HepG2 (cell line): ENCODE data around the gene HS3ST5. TPM values are rescaled to one million over a fixed set of nuclear protein-coding genes. Genes with fewer than 3 reads are reported as not detected.
A peak's percentile ranks its signal among the peaks of the same experiment; 100 is the strongest.

ENCODE experiments used
- CEBPG ChIP-seq: IDR thresholded peaks from 2 replicates; pipeline ENCODE4 v1.6.1; 2016
- ELF4 ChIP-seq: sonication (generic); formaldehyde crosslinking; IDR thresholded peaks from 2 replicates; pipeline ENCODE4 v1.5.0; 2020; ENCODE audit warnings: missing genetic modification reagents, mild to moderate bottlenecking, moderate library complexity, borderline replicate concordance
- FOSL2 ChIP-seq: sonication (generic); formaldehyde crosslinking; IDR thresholded peaks from 2 replicates; pipeline ENCODE4 v1.4.0; 2020; ENCODE audit warnings: missing genetic modification reagents
- GATAD2A ChIP-seq: IDR thresholded peaks from 2 replicates; pipeline ENCODE4 v1.6.1; 2016
- HMG20B ChIP-seq: conservative IDR thresholded peaks from 2 replicates; pipeline ENCODE4 v1.6.1; 2016; ENCODE audit warnings: missing genetic modification reagents, missing compliant biosample characterization
- HMGA1 ChIP-seq: sonication (generic); formaldehyde crosslinking; conservative IDR thresholded peaks from 2 replicates; pipeline ENCODE4 v1.4.0; 2020; ENCODE audit warnings: missing genetic modification reagents
- HOXD1 ChIP-seq: sonication (generic); formaldehyde crosslinking; IDR thresholded peaks from 2 replicates; pipeline ENCODE4 v1.5.0; 2020; ENCODE audit warnings: missing genetic modification reagents
- KDM5A ChIP-seq: fragments of 200-600 bp; sonication (generic); IDR thresholded peaks from 2 replicates; pipeline ENCODE4 v1.7.0; 2018; ENCODE audit warnings: antibody characterized with exemption, mild to moderate bottlenecking, low read length, borderline replicate concordance
- MED1 ChIP-seq: sonication (generic); formaldehyde crosslinking; IDR thresholded peaks from 2 replicates; pipeline ENCODE4 v1.4.0; 2020; ENCODE audit warnings: missing genetic modification reagents
- MIER3 ChIP-seq: IDR thresholded peaks from 2 replicates; pipeline ENCODE4 v1.6.1; 2016; ENCODE audit warnings: missing compliant biosample characterization, borderline replicate concordance
- NR2F6 ChIP-seq, 2 experiments: IDR thresholded peaks; 2 replicates each; pipeline ENCODE4 v1.6.1; 2016; ENCODE audit warnings: antibody characterized with exemption in 1 of 2, mild to moderate bottlenecking in 1 of 2
- NRL ChIP-seq: sonication (generic); formaldehyde crosslinking; IDR thresholded peaks from 2 replicates; pipeline ENCODE4 v1.5.0; 2020; ENCODE audit warnings: missing genetic modification reagents, mild to moderate bottlenecking, moderate library complexity, borderline replicate concordance
- SALL1 ChIP-seq: sonication (generic); formaldehyde crosslinking; IDR thresholded peaks from 2 replicates; pipeline ENCODE4 v1.8.0; 2022; ENCODE audit warnings: mild to moderate bottlenecking, missing genetic modification reagents
- SIX1 ChIP-seq: sonication (generic); formaldehyde crosslinking; IDR thresholded peaks from 2 replicates; pipeline ENCODE4 v1.4.0; 2020; ENCODE audit warnings: missing genetic modification reagents, borderline replicate concordance
- SNAPC2 ChIP-seq: sonication (generic); formaldehyde crosslinking; IDR thresholded peaks from 2 replicates; pipeline ENCODE4 v1.8.1; 2022; ENCODE audit warnings: mild to moderate bottlenecking, missing genetic modification reagents
- SOX13 ChIP-seq, 3 experiments: fragments of 450-650 bp in 1 of 3; sonication (generic) in 1 of 3; formaldehyde crosslinking in 1 of 3; IDR thresholded peaks in 2 of 3; conservative IDR thresholded peaks in 1 of 3; 2 replicates each; pipeline versions ENCODE4 v1.5.0 to v1.6.1; 2016 to 2020; ENCODE audit warnings: antibody characterized with exemption in 1 of 3, mild to moderate bottlenecking in 1 of 3, missing compliant biosample characterization in 1 of 3, missing genetic modification reagents in 1 of 3, moderate library complexity in 1 of 3
- TCF7 ChIP-seq: sonication (generic); IDR thresholded peaks from 2 replicates; pipeline ENCODE4 v1.6.1; 2016; ENCODE audit warnings: antibody characterized with exemption, low read depth
- THAP11 ChIP-seq: IDR thresholded peaks from 2 replicates; pipeline ENCODE4 v1.6.1; 2016; ENCODE audit warnings: missing biosample characterization, missing genetic modification reagents
- ZNF205 ChIP-seq: IDR thresholded peaks from 2 replicates; pipeline ENCODE4 v1.6.1; 2018; ENCODE audit warnings: missing biosample characterization, missing genetic modification reagents
- ZNF264 ChIP-seq: sonication (generic); formaldehyde crosslinking; IDR thresholded peaks from 2 replicates; pipeline ENCODE4 v1.4.0; 2020; ENCODE audit warnings: missing genetic modification reagents
- ZNF484 ChIP-seq: sonication (generic); formaldehyde crosslinking; IDR thresholded peaks from 2 replicates; pipeline ENCODE4 v1.5.1; 2020; ENCODE audit warnings: mild to moderate bottlenecking, low read depth, missing genetic modification reagents, borderline replicate concordance
- ZNF747 ChIP-seq: sonication (generic); formaldehyde crosslinking; IDR thresholded peaks from 2 replicates; pipeline ENCODE4 v1.8.1; 2023; ENCODE audit warnings: missing genetic modification reagents, mild to moderate bottlenecking, borderline replicate concordance
- ZNF75D ChIP-seq: sonication (generic); formaldehyde crosslinking; IDR thresholded peaks from 2 replicates; pipeline ENCODE4 v1.8.1; 2023; ENCODE audit warnings: missing genetic modification reagents, mild to moderate bottlenecking, borderline replicate concordance
- ZNF777 ChIP-seq: sonication (generic); formaldehyde crosslinking; IDR thresholded peaks from 2 replicates; pipeline ENCODE4 v1.4.0; 2020; ENCODE audit warnings: missing genetic modification reagents
- polyA plus RNA-seq, 8 experiments: library from polyadenylated mRNA; depleted of rRNA in 3 of 8; stranded (reverse) in 7 of 8; unstranded in 1 of 8; fragments of >200 nt; fragmentation: Illumina TruSeq in 4 of 8; extraction: Trizol in 4 of 8; gene quantifications; 2 replicates each; pipeline versions ENCODE4 v1.2.1 to v1.2.3, GENCODE V29; 2011 to 2016; ENCODE audit warnings: low read depth in 4 of 8, missing spikeins in 1 of 8, mixed read lengths in 1 of 8; ENCODE audit not compliant: insufficient read depth in 1 of 8
- total RNA-seq, 5 experiments: library from RNA; depleted of rRNA; stranded (reverse); fragments of >200 nt; fragmentation: Illumina TruSeq; extraction: Trizol; gene quantifications; 2 replicates each; pipeline ENCODE4 v1.2.3, GENCODE V29; 2016; ENCODE audit warnings: low read depth in 1 of 5
- TF ChIP-seq, protein P1 (sequence below): sonication (generic); formaldehyde crosslinking; IDR thresholded peaks from 2 replicates; pipeline ENCODE4 v1.4.0; 2020; ENCODE audit warnings: missing genetic modification reagents, borderline replicate concordance
- TF ChIP-seq, protein P2 (sequence below): IDR thresholded peaks from 2 replicates; pipeline ENCODE4 v1.6.1; 2012; ENCODE audit warnings: low read length, improper control_type of control experiment
- TF ChIP-seq, protein P3 (sequence below): IDR thresholded peaks from 2 replicates; pipeline ENCODE4 v1.6.1; 2018; ENCODE audit warnings: missing genetic modification reagents, mild to moderate bottlenecking, missing compliant biosample characterization

The HS3ST5 gene
- total and polyA plus RNA-seq, 2 of the 13 experiments (the other 11 are each of a cell fraction or from before 2014, with no cell fraction given): 1.1 to 1.6 TPM

DNA sequence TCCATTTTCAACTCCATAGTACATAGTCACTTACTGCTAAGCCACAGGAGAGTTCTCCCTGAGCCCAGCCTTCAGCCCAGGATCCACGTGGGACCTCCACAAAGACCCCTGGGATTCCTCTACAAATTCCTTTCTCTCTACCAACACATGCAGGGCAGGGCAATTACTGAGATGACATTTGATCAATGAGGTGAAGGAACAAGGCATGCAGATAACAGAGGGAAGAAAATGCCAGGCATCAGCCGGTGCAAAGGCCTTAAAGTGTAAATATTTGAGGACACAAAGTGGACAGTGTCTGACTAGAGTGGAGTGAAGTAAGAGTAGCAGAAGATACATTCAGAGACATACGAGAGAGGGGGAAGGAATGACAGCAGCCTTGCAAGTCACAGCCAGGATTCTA lies 70.2 kb downstream of the HS3ST5 start (continued):
- TF ChIP-seq ZNF484 (CRISPR knock-in tag): no peak
- TF ChIP-seq HMG20B: 0 out of 2 replicates have a peak, but pooled peaks have one; percentile 24
- 0 out of 2 replicates have a peak, but pooled peaks have one; percentile 39 for TF ChIP-seq HOXD1
- TF ChIP-seq HMGA1 (CRISPR knock-in tag): no peak
- no peak for TF ChIP-seq ZNF777 (CRISPR knock-in tag)
- TF ChIP-seq SIX1 (CRISPR knock-in tag): peak; percentile 57; the same call in 1 of the 2 replicates
- TF ChIP-seq, protein P1, sequence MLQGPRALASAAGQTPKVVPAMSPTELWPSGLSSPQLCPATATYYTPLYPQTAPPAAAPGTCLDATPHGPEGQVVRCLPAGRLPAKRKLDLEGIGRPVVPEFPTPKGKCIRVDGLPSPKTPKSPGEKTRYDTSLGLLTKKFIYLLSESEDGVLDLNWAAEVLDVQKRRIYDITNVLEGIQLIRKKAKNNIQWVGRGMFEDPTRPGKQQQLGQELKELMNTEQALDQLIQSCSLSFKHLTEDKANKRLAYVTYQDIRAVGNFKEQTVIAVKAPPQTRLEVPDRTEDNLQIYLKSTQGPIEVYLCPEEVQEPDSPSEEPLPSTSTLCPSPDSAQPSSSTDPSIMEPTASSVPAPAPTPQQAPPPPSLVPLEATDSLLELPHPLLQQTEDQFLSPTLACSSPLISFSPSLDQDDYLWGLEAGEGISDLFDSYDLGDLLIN: no peak
- TF ChIP-seq SNAPC2 (CRISPR knock-in tag): no peak
- TF ChIP-seq SOX13 (IDR thresholded peaks at IDR 0.05): no peak
- peak in 1 of 2 experiments; percentile 83; a peak in 2 of 4 replicates for TF ChIP-seq SOX13 (CRISPR knock-in tag; conservative IDR thresholded peaks at IDR 0.05 in 1 of 2, IDR thresholded peaks at IDR 0.05 in 1 of 2)
- TF ChIP-seq TCF7: peak; percentile 44
- TF ChIP-seq ELF4 (CRISPR knock-in tag): no peak
- 0 out of 2 replicates have a peak, but pooled peaks have one; percentile 21 for TF ChIP-seq ZNF205 (CRISPR knock-in tag)
- TF ChIP-seq THAP11 (CRISPR knock-in tag): peak; percentile 43; the same call in 1 of the 2 replicates
- TF ChIP-seq ZNF264 (CRISPR knock-in tag): 0 out of 2 replicates have a peak, but pooled peaks have one; percentile 33
- peak; percentile 50 for TF ChIP-seq FOSL2
- no peak for TF ChIP-seq NRL (CRISPR knock-in tag)
- peak; percentile 91 for TF ChIP-seq GATAD2A (CRISPR knock-in tag)
- peak; percentile 69 for TF ChIP-seq CEBPG (CRISPR knock-in tag)
- TF ChIP-seq SALL1: peak; percentile 78
- peak; percentile 70; the same call in 1 of the 2 replicates for TF ChIP-seq MED1 (CRISPR knock-in tag)
- no peak for TF ChIP-seq ZNF75D (CRISPR knock-in tag)
- TF ChIP-seq, protein P2, sequence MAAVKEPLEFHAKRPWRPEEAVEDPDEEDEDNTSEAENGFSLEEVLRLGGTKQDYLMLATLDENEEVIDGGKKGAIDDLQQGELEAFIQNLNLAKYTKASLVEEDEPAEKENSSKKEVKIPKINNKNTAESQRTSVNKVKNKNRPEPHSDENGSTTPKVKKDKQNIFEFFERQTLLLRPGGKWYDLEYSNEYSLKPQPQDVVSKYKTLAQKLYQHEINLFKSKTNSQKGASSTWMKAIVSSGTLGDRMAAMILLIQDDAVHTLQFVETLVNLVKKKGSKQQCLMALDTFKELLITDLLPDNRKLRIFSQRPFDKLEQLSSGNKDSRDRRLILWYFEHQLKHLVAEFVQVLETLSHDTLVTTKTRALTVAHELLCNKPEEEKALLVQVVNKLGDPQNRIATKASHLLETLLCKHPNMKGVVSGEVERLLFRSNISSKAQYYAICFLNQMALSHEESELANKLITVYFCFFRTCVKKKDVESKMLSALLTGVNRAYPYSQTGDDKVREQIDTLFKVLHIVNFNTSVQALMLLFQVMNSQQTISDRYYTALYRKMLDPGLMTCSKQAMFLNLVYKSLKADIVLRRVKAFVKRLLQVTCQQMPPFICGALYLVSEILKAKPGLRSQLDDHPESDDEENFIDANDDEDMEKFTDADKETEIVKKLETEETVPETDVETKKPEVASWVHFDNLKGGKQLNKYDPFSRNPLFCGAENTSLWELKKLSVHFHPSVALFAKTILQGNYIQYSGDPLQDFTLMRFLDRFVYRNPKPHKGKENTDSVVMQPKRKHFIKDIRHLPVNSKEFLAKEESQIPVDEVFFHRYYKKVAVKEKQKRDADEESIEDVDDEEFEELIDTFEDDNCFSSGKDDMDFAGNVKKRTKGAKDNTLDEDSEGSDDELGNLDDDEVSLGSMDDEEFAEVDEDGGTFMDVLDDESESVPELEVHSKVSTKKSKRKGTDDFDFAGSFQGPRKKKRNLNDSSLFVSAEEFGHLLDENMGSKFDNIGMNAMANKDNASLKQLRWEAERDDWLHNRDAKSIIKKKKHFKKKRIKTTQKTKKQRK: 0 out of 2 replicates have a peak, but pooled peaks have one; percentile 13
- peak; percentile 59; the same call in 1 of the 2 replicates for TF ChIP-seq MIER3 (CRISPR knock-in tag)
- peak; percentile 51 for TF ChIP-seq NR2F6 (IDR thresholded peaks at IDR 0.05)
- TF ChIP-seq NR2F6 (CRISPR knock-in tag; IDR thresholded peaks at IDR 0.05): peak; percentile 71; the same call in 1 of the 2 replicates
- TF ChIP-seq, protein P3, sequence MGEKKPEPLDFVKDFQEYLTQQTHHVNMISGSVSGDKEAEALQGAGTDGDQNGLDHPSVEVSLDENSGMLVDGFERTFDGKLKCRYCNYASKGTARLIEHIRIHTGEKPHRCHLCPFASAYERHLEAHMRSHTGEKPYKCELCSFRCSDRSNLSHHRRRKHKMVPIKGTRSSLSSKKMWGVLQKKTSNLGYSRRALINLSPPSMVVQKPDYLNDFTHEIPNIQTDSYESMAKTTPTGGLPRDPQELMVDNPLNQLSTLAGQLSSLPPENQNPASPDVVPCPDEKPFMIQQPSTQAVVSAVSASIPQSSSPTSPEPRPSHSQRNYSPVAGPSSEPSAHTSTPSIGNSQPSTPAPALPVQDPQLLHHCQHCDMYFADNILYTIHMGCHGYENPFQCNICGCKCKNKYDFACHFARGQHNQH: 0 out of 2 replicates have a peak, but pooled peaks have one; percentile 28
- no peak for TF ChIP-seq KDM5A
- no peak for TF ChIP-seq ZNF747 (CRISPR knock-in tag)
